Trophoblast cell (in vitro differentiated cells and primary cell): ENCODE results near the gene SRD5A1. TPM values are rescaled to one million over a fixed set of nuclear protein-coding genes. Genes with fewer than 3 reads are reported as not detected.

Source experiments
- DNase-seq, 2 donors: peaks; one replicate each; pipeline ENCODE4 v3.0.0-alpha.2; 2016
- H2AFZ ChIP-seq: 2 replicates; pipeline ENCODE4 v1.6.1; 2013; ENCODE audit warnings: low read length, moderate library complexity, mild to moderate bottlenecking; ENCODE audit not compliant: insufficient read depth, poor library complexity
- H2AK5ac ChIP-seq: 2 replicates; pipeline ENCODE4 v1.6.1; 2013; ENCODE audit warnings: mild to moderate bottlenecking, low read length
- H2BK120ac ChIP-seq: 2 replicates; pipeline ENCODE4 v1.6.1; 2013; ENCODE audit warnings: low read length, mild to moderate bottlenecking, moderate library complexity; ENCODE audit not compliant: insufficient read depth, poor library complexity
- H2BK12ac ChIP-seq: 2 replicates; pipeline ENCODE4 v1.6.1; 2013; ENCODE audit warnings: mild to moderate bottlenecking, low read length, moderate library complexity
- H2BK5ac ChIP-seq: 2 replicates; pipeline ENCODE4 v1.6.1; 2013; ENCODE audit warnings: low read length, low read depth, moderate library complexity, mild to moderate bottlenecking; ENCODE audit not compliant: poor library complexity
- H3K14ac ChIP-seq: 2 replicates; pipeline ENCODE4 v1.6.1; 2013; ENCODE audit warnings: mild to moderate bottlenecking, low read length
- H3K18ac ChIP-seq: 2 replicates; pipeline ENCODE4 v1.6.1; 2013; ENCODE audit warnings: mild to moderate bottlenecking, low read length
- H3K23ac ChIP-seq: 2 replicates; pipeline ENCODE4 v1.6.1; 2013; ENCODE audit warnings: low read length
- H3K27ac ChIP-seq: 2 replicates; pipeline ENCODE4 v1.5.1; 2013; ENCODE audit warnings: low read depth, mild to moderate bottlenecking, inconsistent platforms, low read length, moderate library complexity
- H3K27me3 ChIP-seq: 2 replicates; pipeline ENCODE4 v1.6.1; 2013; ENCODE audit warnings: inconsistent platforms, mild to moderate bottlenecking, low read length, moderate library complexity; ENCODE audit not compliant: insufficient read depth
- H3K36me3 ChIP-seq, 2 experiments: 1 replicate in 1 of 2; 2 replicates in 1 of 2; pipeline ENCODE4 v1.6.1; 2013; ENCODE audit warnings: low read length in 2 of 2, mild to moderate bottlenecking in 2 of 2, moderate library complexity in 1 of 2; ENCODE audit not compliant: insufficient read depth in 2 of 2, control insufficient read depth in 1 of 2
- H3K4ac ChIP-seq: 2 replicates; pipeline ENCODE4 v1.6.1; 2013; ENCODE audit warnings: low read depth, mild to moderate bottlenecking, low read length, moderate library complexity
- H3K4me1 ChIP-seq, 2 experiments: 1 replicate in 1 of 2; 2 replicates in 1 of 2; pipeline ENCODE4 v1.6.1; 2013; ENCODE audit warnings: low read length in 2 of 2, mild to moderate bottlenecking in 2 of 2, moderate library complexity in 1 of 2; ENCODE audit not compliant: insufficient read depth in 2 of 2, control insufficient read depth in 1 of 2
- H3K4me2 ChIP-seq: 2 replicates; pipeline ENCODE4 v1.6.1; 2013; ENCODE audit warnings: inconsistent platforms, mild to moderate bottlenecking, low read length, moderate library complexity
- H3K4me3 ChIP-seq: 2 replicates; pipeline ENCODE4 v1.5.1; 2013; ENCODE audit warnings: mild to moderate bottlenecking, low read depth, low read length, inconsistent platforms
- H3K79me1 ChIP-seq: one replicate; pipeline ENCODE4 v1.6.1; 2013; ENCODE audit warnings: low read length
- H3K79me2 ChIP-seq: 2 replicates; pipeline ENCODE4 v1.6.1; 2013; ENCODE audit warnings: low read length, mild to moderate bottlenecking; ENCODE audit not compliant: control insufficient read depth, insufficient read depth, poor library complexity
- H3K9ac ChIP-seq: 2 replicates; pipeline ENCODE4 v1.6.1; 2013; ENCODE audit warnings: mild to moderate bottlenecking, low read length
- H3K9me3 ChIP-seq: 2 replicates; pipeline ENCODE4 v1.6.1; 2013; ENCODE audit warnings: low read depth, mild to moderate bottlenecking, control low read depth, inconsistent platforms, low read length; ENCODE audit not compliant: insufficient read depth
- H4K12ac ChIP-seq: 2 replicates; pipeline ENCODE4 v1.6.1; 2013; ENCODE audit warnings: low read depth, mild to moderate bottlenecking, low read length, moderate library complexity
- H4K8ac ChIP-seq: 2 replicates; pipeline ENCODE4 v1.6.1; 2013; ENCODE audit warnings: low read depth, mild to moderate bottlenecking, low read length, moderate library complexity
- H4K91ac ChIP-seq: one replicate; pipeline ENCODE4 v1.6.1; 2013; ENCODE audit warnings: low read depth, mild to moderate bottlenecking, low read length, moderate library complexity
- WGBS: extraction: QIAGEN DNeasy Blood & Tissue Kit; methylation state at CpG from one replicate; pipeline ENCODE4 v1.1.7; 2013; ENCODE audit warnings: missing lambda C conversion rate; ENCODE audit not compliant: insufficient read length, insufficient coverage; ENCODE audit errors: extremely low coverage; 5-methylcytosine and 5-hydroxymethylcytosine counted together
- polyA plus RNA-seq: library from polyadenylated mRNA; stranded (reverse); fragments of 200-250 nt; gene quantifications from 2 replicates; pipeline ENCODE4 v1.2.3, GENCODE V29; 2013

Gene SRD5A1
- 8.9 and 9.3 TPM in 2 replicates for polyA plus RNA-seq

DNA sequence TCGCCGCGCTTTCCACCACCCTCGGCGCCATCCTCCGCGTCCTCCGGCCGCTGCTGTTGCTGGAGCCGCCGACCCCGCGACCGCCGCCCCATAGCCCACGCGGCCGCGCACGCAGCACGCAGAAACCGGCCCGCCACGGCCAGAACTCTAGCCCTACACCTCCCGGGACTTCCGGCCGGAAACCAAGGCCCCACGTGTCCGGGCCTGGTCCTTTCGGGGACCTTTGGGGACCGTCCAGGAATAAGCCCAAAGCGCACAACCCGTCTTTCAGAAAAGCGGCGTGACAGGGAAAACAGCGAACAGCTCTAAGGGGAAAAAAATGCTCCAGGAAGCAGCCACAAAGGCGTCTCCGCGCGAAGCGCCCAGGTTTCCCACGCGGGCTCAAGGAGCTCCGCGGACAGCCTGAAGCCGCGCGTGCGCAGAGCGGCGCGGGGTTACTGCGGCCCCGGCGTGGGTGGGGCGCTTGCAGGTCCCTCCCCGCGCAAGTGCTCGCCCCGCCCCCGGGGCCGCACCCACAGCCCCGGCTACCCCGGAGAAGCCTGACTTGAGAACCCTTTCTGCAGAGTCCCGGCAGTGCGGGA, at the start of gene SRD5A1, which contains the start of gene NSUN2:
TSS of gene SRD5A1 (plus strand) at position 553 of the 581 bp plus-strand sequence. CDS start 137 bp downstream, outside the sequence.
TSS of gene NSUN2 (minus strand) at position 157 of the 581 bp plus-strand sequence. CDS start at position 92, 65 bp downstream.
- peak within 1 kb of the TSS; percentile 95 for H3K4me3 ChIP-seq
- H2BK12ac ChIP-seq = no peak within 1 kb of the TSS
- H3K4ac ChIP-seq = peak within 1 kb of the TSS; percentile 81
- H3K9ac ChIP-seq = peak within 1 kb of the TSS; percentile 97
- peak within 1 kb of the TSS; percentile 99 for H3K4me2 ChIP-seq
- H4K12ac ChIP-seq = peak within 1 kb of the TSS; percentile 81
- H2BK5ac ChIP-seq = peak within 1 kb of the TSS; percentile 94
- no peaks in the 10 kb centered on the region for H3K27me3 ChIP-seq
- H2BK120ac ChIP-seq = peak within 1 kb of the TSS; percentile 95
- peaks cover 12 to 16% of the 10 kb centered on the region in 2 experiments for H3K36me3 ChIP-seq
- peak; percentile 87 to 94 for DNase-seq
- H3K9me3 ChIP-seq = no peaks in the 10 kb centered on the region
- peaks cover 7% of the 10 kb centered on the region for H3K79me1 ChIP-seq
- peak within 1 kb of the TSS; percentile 33 for H3K23ac ChIP-seq
- peak within 1 kb of the TSS; percentile 91 for H3K14ac ChIP-seq
- H3K4me1 ChIP-seq = peaks cover 0 to 6% of the 10 kb centered on the region in 2 experiments
- peak within 1 kb of the TSS; percentile 96 for H3K18ac ChIP-seq
- H4K91ac ChIP-seq = peak within 1 kb of the TSS; percentile 91
- H2AFZ ChIP-seq = peak within 1 kb of the TSS; percentile 92
- peak within 1 kb of the TSS; percentile 99 for H4K8ac ChIP-seq
- WGBS = no CpG with 5 or more reads among the region's 66 CpGs
- H2AK5ac ChIP-seq = peak within 1 kb of the TSS; percentile 26
- peak within 1 kb of the TSS; percentile 70 for H3K27ac ChIP-seq
- peaks cover 17% of the 10 kb centered on the region for H3K79me2 ChIP-seq

- Histone ChIP-seq H2BK12ac (no peak overlapping the region), H3K23ac (no peak overlapping the region), H3K4ac (no peak overlapping the region), H3K4me1 (peaks cover 0 to 4% of the 10 kb centered on the region in 2 experiments), H4K8ac (no peak overlapping the region), H3K27ac (no peak overlapping the region), H3K4me3 (no peak overlapping the region), H3K9me3 (peaks cover 4% of the 10 kb centered on the region), H4K91ac (no peak overlapping the region), H3K9ac (no peak overlapping the region), H2BK5ac (no peak overlapping the region), H3K79me1 (no peaks in the 10 kb centered on the region), H3K4me2 (no peak overlapping the region), H2BK120ac (no peak overlapping the region), H4K12ac (no peak overlapping the region), H3K27me3 (peaks cover 14% of the 10 kb centered on the region), H3K18ac (no peak overlapping the region), H2AFZ (no peak overlapping the region), H3K36me3 (no peaks in the 10 kb centered on the region), H3K14ac (no peak overlapping the region), H3K79me2 (no peaks in the 10 kb centered on the region), H2AK5ac (no peak overlapping the region)
- no CpG with 5 or more reads among the region's 6 CpGs for whole genome bisulfite sequencing
- no peak for DNase-seq
Measured at GRCh38 chr5:6584101-6584645, 49.1 kb upstream of the SRD5A1 start.

DNA sequence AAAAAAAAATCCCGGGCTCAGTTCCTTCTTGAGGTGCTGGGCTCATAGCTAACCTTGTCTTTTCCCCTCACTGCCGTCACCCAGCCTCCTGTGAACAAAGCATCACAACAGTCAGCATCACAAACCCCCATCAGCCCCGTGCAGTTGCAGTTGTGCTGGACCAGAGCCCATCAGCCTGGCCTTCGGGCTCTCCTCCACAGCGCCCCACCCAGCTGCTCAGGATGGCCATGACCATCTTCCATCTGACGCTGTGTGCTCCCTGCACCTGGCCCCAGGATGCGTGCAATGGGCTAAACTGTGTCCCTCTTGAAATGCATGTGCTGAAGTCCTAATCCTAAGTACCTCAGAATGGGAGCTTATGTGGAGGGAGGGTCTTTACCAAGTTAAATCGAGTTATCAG, 48.5 kb upstream of the SRD5A1 start:
- Histone ChIP-seq H4K91ac (no peak overlapping the region), H3K4me2 (no peak overlapping the region), H3K4me1 (peaks cover 0 to 4% of the 10 kb centered on the region in 2 experiments), H4K8ac (no peak overlapping the region), H2BK12ac (no peak overlapping the region), H2BK5ac (no peak overlapping the region), H3K9me3 (peaks cover 3% of the 10 kb centered on the region), H3K23ac (no peak overlapping the region), H3K4me3 (no peak overlapping the region), H2AFZ (no peak overlapping the region), H3K79me2 (no peaks in the 10 kb centered on the region), H3K4ac (no peak overlapping the region), H3K27ac (no peak overlapping the region), H2BK120ac (no peak overlapping the region), H4K12ac (no peak overlapping the region), H3K79me1 (no peaks in the 10 kb centered on the region), H3K18ac (no peak overlapping the region), H3K9ac (no peak overlapping the region), H2AK5ac (no peak overlapping the region), H3K14ac (no peak overlapping the region), H3K27me3 (peaks cover 14% of the 10 kb centered on the region), H3K36me3 (no peaks in the 10 kb centered on the region)
- no CpG with 5 or more reads among the region's 8 CpGs for WGBS
- DNase-seq = no peak

GRCh38 chr5:6585168-6585567, 48.1 kb upstream of the SRD5A1 start:
- Histone ChIP-seq H2BK12ac (no peak overlapping the region), H4K8ac (no peak overlapping the region), H3K9me3 (peaks cover 3% of the 10 kb centered on the region), H2AK5ac (no peak overlapping the region), H3K18ac (no peak overlapping the region), H3K79me1 (no peaks in the 10 kb centered on the region), H2BK5ac (no peak overlapping the region), H3K9ac (no peak overlapping the region), H4K91ac (no peak overlapping the region), H3K23ac (no peak overlapping the region), H3K4me1 (peaks cover 0 to 4% of the 10 kb centered on the region in 2 experiments), H3K4me3 (no peak overlapping the region), H3K27ac (no peak overlapping the region), H3K79me2 (no peaks in the 10 kb centered on the region), H3K36me3 (no peaks in the 10 kb centered on the region), H2BK120ac (no peak overlapping the region), H3K4me2 (no peak overlapping the region), H3K4ac (no peak overlapping the region), H3K14ac (no peak overlapping the region), H3K27me3 (peaks cover 14% of the 10 kb centered on the region), H4K12ac (no peak overlapping the region), H2AFZ (no peak overlapping the region)
- WGBS = no CpG with 5 or more reads among the region's 6 CpGs
- DNase-seq = no peak
